A673 (cell line): ENCODE measurements around the gene GLB1L2. TPM values are rescaled to one million over a fixed set of nuclear protein-coding genes. Genes with fewer than 3 reads are reported as not detected.

Experiments used
- BruUV-seq: library from RNA; stranded (reverse); fragments of 400-500 nt; replicated peaks from 2 replicates; lab custom pipeline; 2021; lab: Mats Ljungman, UMichigan
- CTCF ChIA-PET: fragments of 300-600 bp; sonication (Branson Sonifier 250); formaldehyde crosslinking; loops from one replicate; lab custom pipeline; 2022; ENCODE audit warnings: antibody characterized with exemption; lab: Charles Lee
- POLR2A ChIA-PET: fragments of 300-600 bp; sonication (Branson Sonifier 250); formaldehyde crosslinking; loops from one replicate; lab custom pipeline; 2022; ENCODE audit warnings: antibody characterized with exemption; ENCODE audit not compliant: low non-redundant PET; lab: Charles Lee
- DNase-seq: peaks from one replicate; pipeline ENCODE4 v3.0.0-alpha.2; 2015; ENCODE audit warnings: low spot score
- H3K27ac ChIP-seq: fragments of 200-600 bp; sonication (generic); 2 replicates; pipeline ENCODE4 v1.5.1; 2016; ENCODE audit warnings: mixed run types, low read depth, mild to moderate bottlenecking, mixed read lengths, antibody characterized with exemption, low read length; ENCODE audit not compliant: poor library complexity, severe bottlenecking
- H3K27me3 ChIP-seq: fragments of 200-600 bp; sonication (generic); replicated peaks from 2 replicates; pipeline ENCODE4 v1.6.1; 2017; ENCODE audit warnings: mixed run types, low read depth, mild to moderate bottlenecking, mixed read lengths, antibody characterized with exemption, low read length; ENCODE audit not compliant: insufficient read depth, poor library complexity
- H3K36me3 ChIP-seq: fragments of 200-600 bp; sonication (generic); 2 replicates; pipeline ENCODE4 v1.6.1; 2016; ENCODE audit warnings: mixed run types, mild to moderate bottlenecking, mixed read lengths, antibody characterized with exemption, low read length; ENCODE audit not compliant: insufficient read depth, poor library complexity, severe bottlenecking
- H3K4me1 ChIP-seq: fragments of 200-600 bp; sonication (generic); 2 replicates; pipeline ENCODE4 v1.6.1; 2017; ENCODE audit warnings: mixed run types, mild to moderate bottlenecking, mixed read lengths, antibody characterized with exemption, low read length; ENCODE audit not compliant: insufficient read depth, poor library complexity, severe bottlenecking
- H3K4me3 ChIP-seq: fragments of 200-600 bp; sonication (generic); 2 replicates; pipeline ENCODE4 v1.5.1; 2016; ENCODE audit warnings: low read depth, mixed run types, mild to moderate bottlenecking, mixed read lengths, low read length; ENCODE audit not compliant: poor library complexity, severe bottlenecking
- H3K9me3 ChIP-seq: fragments of 200-600 bp; sonication (generic); 2 replicates; pipeline ENCODE4 v1.6.1; 2016; ENCODE audit warnings: mixed run types, low read depth, mild to moderate bottlenecking, mixed read lengths, antibody characterized with exemption, low read length; ENCODE audit not compliant: poor library complexity, severe bottlenecking
- EZH2 ChIP-seq: fragments of 200-600 bp; sonication (generic); IDR thresholded peaks from 2 replicates; pipeline ENCODE4 v1.6.1; 2017; ENCODE audit warnings: borderline replicate concordance, low read depth, mild to moderate bottlenecking, mixed read lengths, antibody characterized with exemption, low read length; ENCODE audit not compliant: poor library complexity, severe bottlenecking
- intact Hi-C: fragments of 100-400 bp; cut with micrococcal nuclease; formaldehyde crosslinking; loops from one replicate; pipeline ENCODE4 v1.10.0; 2022; ENCODE audit not compliant: unreplicated experiment
- total RNA-seq: library from RNA; stranded (reverse); gene quantifications from 2 replicates; pipeline ENCODE4 v1.2.3, GENCODE V29; 2021
- TF ChIP-seq, protein P1 (sequence below): fragments of 300-800, 200-600 bp; sonication (generic); conservative IDR thresholded peaks from 2 replicates; pipeline ENCODE4 v1.5.1; 2017; ENCODE audit warnings: low read depth, mild to moderate bottlenecking, antibody characterized with exemption, low read length, moderate library complexity, mixed read lengths

Gene GLB1L2
- total RNA-seq, 1 experiment from 2014 or later: 22.6 TPM

DNA sequence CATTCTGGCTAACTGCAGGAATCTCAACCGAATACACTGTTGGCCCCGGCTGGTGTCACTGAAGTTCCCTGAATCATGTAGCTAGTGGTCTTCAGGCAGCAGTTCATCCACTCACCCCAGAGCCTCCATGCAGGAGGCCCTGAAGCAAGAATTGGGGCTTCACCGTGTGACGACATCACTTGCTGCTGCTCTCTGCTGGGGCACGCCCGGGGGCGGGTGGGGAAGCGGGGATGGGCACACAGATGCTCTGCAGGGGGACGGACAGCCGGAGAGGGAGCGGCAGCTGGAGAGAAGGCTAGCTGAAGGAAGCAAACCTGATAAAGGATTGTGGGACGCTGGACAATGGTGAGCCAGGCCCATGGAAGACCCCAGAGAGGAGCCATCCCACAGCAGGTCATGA is 63.2 kb downstream of the GLB1L2 start:
- H3K4me3 ChIP-seq: no peak overlapping the region
- ChIA-PET POLR2A (no interaction called here), CTCF (no interaction called here)
- H3K9me3 ChIP-seq: no peaks in the 10 kb centered on the region
- intact Hi-C loops: no loop called here
- TF ChIP-seq EZH2: no peak
- TF ChIP-seq, protein P1, sequence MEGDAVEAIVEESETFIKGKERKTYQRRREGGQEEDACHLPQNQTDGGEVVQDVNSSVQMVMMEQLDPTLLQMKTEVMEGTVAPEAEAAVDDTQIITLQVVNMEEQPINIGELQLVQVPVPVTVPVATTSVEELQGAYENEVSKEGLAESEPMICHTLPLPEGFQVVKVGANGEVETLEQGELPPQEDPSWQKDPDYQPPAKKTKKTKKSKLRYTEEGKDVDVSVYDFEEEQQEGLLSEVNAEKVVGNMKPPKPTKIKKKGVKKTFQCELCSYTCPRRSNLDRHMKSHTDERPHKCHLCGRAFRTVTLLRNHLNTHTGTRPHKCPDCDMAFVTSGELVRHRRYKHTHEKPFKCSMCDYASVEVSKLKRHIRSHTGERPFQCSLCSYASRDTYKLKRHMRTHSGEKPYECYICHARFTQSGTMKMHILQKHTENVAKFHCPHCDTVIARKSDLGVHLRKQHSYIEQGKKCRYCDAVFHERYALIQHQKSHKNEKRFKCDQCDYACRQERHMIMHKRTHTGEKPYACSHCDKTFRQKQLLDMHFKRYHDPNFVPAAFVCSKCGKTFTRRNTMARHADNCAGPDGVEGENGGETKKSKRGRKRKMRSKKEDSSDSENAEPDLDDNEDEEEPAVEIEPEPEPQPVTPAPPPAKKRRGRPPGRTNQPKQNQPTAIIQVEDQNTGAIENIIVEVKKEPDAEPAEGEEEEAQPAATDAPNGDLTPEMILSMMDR: no peak
- no peak for DNase-seq
- no peaks in the 10 kb centered on the region for H3K4me1 ChIP-seq
- no peaks in the 10 kb centered on the region for H3K27me3 ChIP-seq
- no peaks in the 10 kb centered on the region for H3K36me3 ChIP-seq
- H3K27ac ChIP-seq: no peak overlapping the region
- BruUV-seq: no TSS peak

DNA sequence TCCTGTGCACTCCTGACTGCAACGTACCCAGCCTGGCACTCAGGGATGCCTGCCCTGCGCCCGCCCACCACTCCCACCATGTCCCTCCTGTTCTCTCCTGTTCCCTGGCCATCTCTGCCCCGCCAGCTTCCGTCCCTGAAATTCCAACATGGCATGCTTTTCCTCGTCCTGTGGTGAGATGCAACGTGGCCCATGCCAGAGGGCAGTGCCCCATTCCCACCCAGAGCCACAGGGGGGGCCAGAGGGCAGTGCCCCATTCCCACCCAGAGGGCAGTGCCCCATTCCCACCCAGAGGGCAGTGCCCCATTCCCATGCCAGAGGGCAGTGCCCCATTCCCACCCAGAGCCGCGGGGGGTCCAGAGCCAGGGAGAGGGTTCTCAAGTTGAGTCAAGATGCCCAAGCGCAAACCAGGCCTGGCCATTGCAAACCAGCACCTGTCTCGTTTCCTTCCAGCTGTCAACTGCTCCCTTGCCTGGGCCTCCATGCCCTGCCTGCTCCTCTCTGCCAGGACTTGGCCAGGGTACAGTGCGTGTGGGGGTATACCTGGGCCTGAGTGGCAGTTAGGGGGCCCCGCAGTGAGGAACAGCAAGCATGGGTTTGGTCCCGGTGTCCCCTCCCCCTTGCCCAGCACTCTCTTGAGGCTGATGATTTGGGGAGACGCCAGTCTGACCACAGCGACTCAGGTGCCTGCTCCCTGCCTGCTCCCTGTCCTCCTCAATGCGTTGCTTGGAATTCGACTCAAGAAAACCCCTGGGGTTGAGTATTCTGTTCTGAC is 65.7 kb downstream of the GLB1L2 start:
- DNase-seq: no peak
- TF ChIP-seq, protein P1: no peak
- TF ChIP-seq EZH2: no peak
- BruUV-seq: no TSS peak
- Histone ChIP-seq H3K36me3 (no peaks in the 10 kb centered on the region), H3K4me1 (no peaks in the 10 kb centered on the region), H3K27me3 (no peaks in the 10 kb centered on the region), H3K4me3 (no peak overlapping the region), H3K9me3 (no peaks in the 10 kb centered on the region), H3K27ac (no peak overlapping the region)
- POLR2A ChIA-PET: no interaction called here
- CTCF ChIA-PET: no interaction called here
- intact Hi-C loops: no loop called here

DNA sequence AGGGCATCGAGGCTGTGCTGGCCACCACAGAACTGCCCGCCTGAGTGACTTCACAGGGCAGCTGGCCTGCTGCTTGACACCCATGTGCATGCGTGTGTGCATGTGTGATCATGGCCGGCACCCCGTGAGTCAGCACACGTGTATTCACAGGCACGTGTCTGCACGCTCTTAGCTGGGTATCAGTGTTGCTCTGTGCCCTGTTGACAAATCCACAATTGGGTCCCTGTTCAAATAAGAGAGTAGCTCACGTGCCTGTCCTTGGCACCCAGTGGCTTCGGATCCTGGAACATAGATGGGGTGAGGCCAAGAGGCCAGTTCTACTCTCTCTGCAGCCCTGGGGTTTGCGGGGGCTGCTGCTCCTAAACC is 66.3 kb downstream of the GLB1L2 start:
- intact Hi-C loops: no loop called here
- Histone ChIP-seq H3K36me3 (no peaks in the 10 kb centered on the region), H3K9me3 (no peaks in the 10 kb centered on the region), H3K27me3 (no peaks in the 10 kb centered on the region), H3K4me3 (no peak overlapping the region), H3K27ac (no peak overlapping the region), H3K4me1 (no peaks in the 10 kb centered on the region)
- no peak for TF ChIP-seq EZH2
- TF ChIP-seq, protein P1: no peak
- DNase-seq: no peak
- ChIA-PET CTCF (no interaction called here), POLR2A (no interaction called here)
- BruUV-seq: no TSS peak
